HEK293 (cell line): ENCODE data around the gene C14orf132.

Experiments
- CTCF ChIA-PET: fragments of 350-600 bp; formaldehyde crosslinking; extraction: SDS; loops from one replicate; lab custom pipeline; 2021; ENCODE audit warnings: antibody characterized with exemption; lab: Yijun Ruan, JAX
- POLR2A ChIA-PET: fragments of 300-600 bp; formaldehyde crosslinking; extraction: SDS; loops from one replicate; lab custom pipeline; 2020; ENCODE audit warnings: antibody characterized with exemption, inconsistent platforms; lab: Yijun Ruan, JAX
- H3K27ac ChIP-seq: fragments of 200-500 bp; sonication (Bioruptor generic); 2 replicates; pipeline ENCODE4 v1.5.1; 2014; ENCODE audit warnings: low read depth, low read length, control low read depth, inconsistent platforms; ENCODE audit errors: extremely low read depth
- H3K36me3 ChIP-seq, 2 experiments: fragments of 200-500 bp in 1 of 2; sonication (Bioruptor generic) in 1 of 2; 1 replicate in 1 of 2; 2 replicates in 1 of 2; pipeline ENCODE4 v1.5.1; 2014 to 2017; ENCODE audit warnings: inconsistent platforms in 2 of 2, low read length in 2 of 2; ENCODE audit not compliant: control insufficient read depth in 2 of 2, insufficient read depth in 1 of 2
- H3K4me1 ChIP-seq: fragments of 200-500 bp; sonication (Bioruptor generic); 2 replicates; pipeline ENCODE4 v1.5.1; 2014; ENCODE audit warnings: mild to moderate bottlenecking, low read length, inconsistent platforms; ENCODE audit not compliant: control insufficient read depth, insufficient read depth
- H3K4me3 ChIP-seq: 2 replicates; pipeline ENCODE4 v1.5.1; 2011; ENCODE audit warnings: low read depth, mild to moderate bottlenecking, control low read depth, low read length, moderate library complexity
- H3K9me3 ChIP-seq: fragments of 200-500 bp; sonication (Bioruptor generic); 2 replicates; pipeline ENCODE4 v1.5.1; 2014; ENCODE audit warnings: low read depth, low read length, inconsistent platforms; ENCODE audit not compliant: control insufficient read depth, insufficient read depth
- BCL11A ChIP-seq: fragments of 450-650 bp; formaldehyde crosslinking; IDR thresholded peaks from 2 replicates; pipeline ENCODE4 v1.5.1; 2016; ENCODE audit warnings: low read depth, missing biosample characterization, missing genetic modification characterization
- BCL6B ChIP-seq: fragments of 450-650 bp; formaldehyde crosslinking; IDR thresholded peaks from 2 replicates; pipeline ENCODE4 v1.5.1; 2017; ENCODE audit warnings: missing biosample characterization, missing genetic modification characterization
- PRDM10 ChIP-seq: fragments of 450-650 bp; formaldehyde crosslinking; IDR thresholded peaks from 2 replicates; pipeline ENCODE4 v1.5.1; 2016; ENCODE audit warnings: missing biosample characterization, missing genetic modification characterization
- REPIN1 ChIP-seq: fragments of 450-650 bp; formaldehyde crosslinking; IDR thresholded peaks from 2 replicates; pipeline ENCODE4 v1.5.1; 2017; ENCODE audit warnings: missing biosample characterization, missing genetic modification characterization, low read depth
- SP7 ChIP-seq: fragments of 450-650 bp; formaldehyde crosslinking; IDR thresholded peaks from 2 replicates; pipeline ENCODE4 v1.5.1; 2016; ENCODE audit warnings: missing biosample characterization, missing genetic modification characterization
- TCF7L2 ChIP-seq: IDR thresholded peaks from 2 replicates; pipeline ENCODE4 v1.6.1; 2011; ENCODE audit warnings: low read depth, mild to moderate bottlenecking, inconsistent platforms, low read length, moderate library complexity, borderline replicate concordance
- TSHZ1 ChIP-seq: fragments of 450-650 bp; formaldehyde crosslinking; IDR thresholded peaks from 2 replicates; pipeline ENCODE4 v1.5.1; 2016; ENCODE audit warnings: missing biosample characterization, missing genetic modification characterization, borderline replicate concordance
- ZIC2 ChIP-seq: fragments of 450-650 bp; formaldehyde crosslinking; IDR thresholded peaks from 2 replicates; pipeline ENCODE4 v1.5.1; 2016; ENCODE audit warnings: missing biosample characterization, missing genetic modification characterization
- ZNF10 ChIP-seq: fragments of 450-650 bp; formaldehyde crosslinking; IDR thresholded peaks from 2 replicates; pipeline ENCODE4 v1.5.1; 2017; ENCODE audit warnings: missing biosample characterization, missing genetic modification characterization
- ZNF169 ChIP-seq: fragments of 450-650 bp; formaldehyde crosslinking; IDR thresholded peaks from 2 replicates; pipeline ENCODE4 v1.5.1; 2016; ENCODE audit warnings: missing biosample characterization, missing genetic modification characterization
- ZNF394 ChIP-seq: fragments of 450-650 bp; formaldehyde crosslinking; IDR thresholded peaks from 2 replicates; pipeline ENCODE4 v1.5.1; 2016; ENCODE audit warnings: missing biosample characterization, missing genetic modification characterization, mild to moderate bottlenecking, moderate library complexity, borderline replicate concordance
- ZNF423 ChIP-seq: fragments of 450-650 bp; formaldehyde crosslinking; IDR thresholded peaks from 2 replicates; pipeline ENCODE4 v1.5.1; 2016; ENCODE audit warnings: missing biosample characterization, missing genetic modification characterization
- ZNF449 ChIP-seq: fragments of 450-650 bp; formaldehyde crosslinking; IDR thresholded peaks from 2 replicates; pipeline ENCODE4 v1.5.1; 2017; ENCODE audit warnings: missing biosample characterization, mild to moderate bottlenecking, missing genetic modification characterization, moderate library complexity
- ZNF514 ChIP-seq: fragments of 450-650 bp; formaldehyde crosslinking; IDR thresholded peaks from 2 replicates; pipeline ENCODE4 v1.5.1; 2016; ENCODE audit warnings: missing biosample characterization, missing genetic modification characterization
- ZNF664 ChIP-seq: fragments of 450-650 bp; formaldehyde crosslinking; IDR thresholded peaks from 2 replicates; pipeline ENCODE4 v1.5.1; 2016; ENCODE audit warnings: missing biosample characterization, missing genetic modification characterization
- ZNF747 ChIP-seq: fragments of 450-650 bp; formaldehyde crosslinking; IDR thresholded peaks from 2 replicates; pipeline ENCODE4 v1.5.1; 2016; ENCODE audit warnings: missing biosample characterization, missing genetic modification characterization
- ZNF776 ChIP-seq: fragments of 450-650 bp; formaldehyde crosslinking; IDR thresholded peaks from 2 replicates; pipeline ENCODE4 v1.5.0; 2017; ENCODE audit warnings: missing biosample characterization, missing genetic modification characterization, borderline replicate concordance
- ZSCAN30 ChIP-seq: fragments of 450-650 bp; IDR thresholded peaks from 2 replicates; pipeline ENCODE4 v1.5.1; 2018; ENCODE audit warnings: missing biosample characterization, mild to moderate bottlenecking, missing genetic modification characterization, moderate library complexity
- ZSCAN5A ChIP-seq: fragments of 450-650 bp; formaldehyde crosslinking; IDR thresholded peaks from 2 replicates; pipeline ENCODE4 v1.5.1; 2016; ENCODE audit warnings: missing biosample characterization, missing genetic modification characterization

The C14orf132 gene

GRCh38 chr14:96058576-96059200, 19.5 kb downstream of the C14orf132 start (continued):
- no peak for TF ChIP-seq ZNF394 (tag by site-specific recombination)
- TF ChIP-seq SP7 (tag by site-specific recombination) = no peak

GRCh38 chr14:96059519-96060135, 20.5 kb downstream of the C14orf132 start:
- POLR2A ChIA-PET = no interaction called here
- Histone ChIP-seq H3K36me3 (no peaks in the 10 kb centered on the region), H3K4me3 (no peak overlapping the region)
- TF ChIP-seq ZNF10 (tag by site-specific recombination) (no peak), PRDM10 (tag by site-specific recombination) (no peak), ZIC2 (tag by site-specific recombination) (no peak), TCF7L2 (no peak), ZNF423 (no peak)
- TF ChIP-seq, all 188 proteins: peak for 0
- no peaks in the 10 kb centered on the region for H3K9me3 ChIP-seq
- no peaks in the 10 kb centered on the region for H3K4me1 ChIP-seq
- CTCF ChIA-PET = interaction anchor here (1.0 to 1.3 kb wide), 2 partner anchors 39 kb away, joined by 3 read pairs; no protein-coding TSS in a partner anchor
- no peak overlapping the region for H3K27ac ChIP-seq

- Histone ChIP-seq H3K36me3 (no peaks in the 10 kb centered on the region), H3K4me3 (no peak overlapping the region), H3K9me3 (no peaks in the 10 kb centered on the region), H3K4me1 (no peaks in the 10 kb centered on the region), H3K27ac (no peak overlapping the region)
- ChIA-PET CTCF (interaction anchor here (0.7 to 1.9 kb wide), 6 partner anchors 8 to 364 kb away, joined by 3 to 6 read pairs (median 3); no protein-coding TSS in a partner anchor), POLR2A (no interaction called here)
- TF ChIP-seq ZSCAN30 (tag by site-specific recombination) (no peak), ZNF169 (no peak), BCL6B (tag by site-specific recombination) (no peak), ZNF514 (tag by site-specific recombination) (no peak), ZNF747 (tag by site-specific recombination) (no peak), BCL11A (no peak), ZNF664 (tag by site-specific recombination) (no peak), ZSCAN5A (tag by site-specific recombination) (no peak), ZNF776 (no peak), REPIN1 (tag by site-specific recombination) (no peak), ZNF449 (tag by site-specific recombination) (no peak), ZNF394 (tag by site-specific recombination) (no peak), TSHZ1 (tag by site-specific recombination) (no peak)
Measured at GRCh38 chr14:96060186-96060933, 21.2 kb downstream of the C14orf132 start.
